HG03439 (cell line): ENCODE measurements around the gene ACBD6.

Source experiments
- ATAC-seq: cut with Tn5 transposase; IDR thresholded peaks from one replicate; pipeline ENCODE4 v1.9.1; 2021; ENCODE audit warnings: mild to moderate bottlenecking, moderate library complexity; ENCODE audit not compliant: unreplicated experiment

Gene ACBD6

GRCh38 chr1:180311011-180311730 lies 191.2 kb downstream of the ACBD6 start:
- no peak for ATAC-seq

- no peak for ATAC-seq
Measured at GRCh38 chr1:180310095-180310494, 192.3 kb downstream of the ACBD6 start.

- ATAC-seq, result no peak
Measured at GRCh38 chr1:180309338-180309737, 193.0 kb downstream of the ACBD6 start.

GRCh38 chr1:180301135-180301742 lies 201.1 kb downstream of the ACBD6 start:
- ATAC-seq, result no peak

GRCh38 chr1:180299479-180300221 lies 202.7 kb downstream of the ACBD6 start:
- no peak for ATAC-seq

GRCh38 chr1:180295999-180296398 lies 206.4 kb downstream of the ACBD6 start:
- ATAC-seq, result no peak

DNA sequence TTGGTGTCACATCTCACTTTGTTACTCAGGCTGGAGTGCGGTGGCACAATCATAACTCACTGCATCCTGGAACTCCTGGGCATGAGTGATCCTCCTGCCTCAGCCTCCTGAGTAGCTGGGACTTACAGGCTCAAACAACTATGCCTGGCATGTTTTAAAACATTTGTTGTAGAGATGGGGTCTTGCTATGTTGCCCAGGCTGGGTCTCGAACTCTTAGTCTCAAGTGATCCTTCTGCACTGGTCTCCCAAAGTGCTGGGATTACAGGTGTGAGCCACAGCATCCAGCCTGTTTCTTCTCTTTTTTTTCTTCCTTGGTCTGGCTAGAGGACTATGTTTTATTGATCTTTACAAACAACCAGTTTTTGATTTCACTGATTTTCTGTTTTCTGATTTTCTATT lies 207.7 kb downstream of the ACBD6 start:
- ATAC-seq, result no peak

- no peak for ATAC-seq
Measured at GRCh38 chr1:180291004-180291403, 211.4 kb downstream of the ACBD6 start.

DNA sequence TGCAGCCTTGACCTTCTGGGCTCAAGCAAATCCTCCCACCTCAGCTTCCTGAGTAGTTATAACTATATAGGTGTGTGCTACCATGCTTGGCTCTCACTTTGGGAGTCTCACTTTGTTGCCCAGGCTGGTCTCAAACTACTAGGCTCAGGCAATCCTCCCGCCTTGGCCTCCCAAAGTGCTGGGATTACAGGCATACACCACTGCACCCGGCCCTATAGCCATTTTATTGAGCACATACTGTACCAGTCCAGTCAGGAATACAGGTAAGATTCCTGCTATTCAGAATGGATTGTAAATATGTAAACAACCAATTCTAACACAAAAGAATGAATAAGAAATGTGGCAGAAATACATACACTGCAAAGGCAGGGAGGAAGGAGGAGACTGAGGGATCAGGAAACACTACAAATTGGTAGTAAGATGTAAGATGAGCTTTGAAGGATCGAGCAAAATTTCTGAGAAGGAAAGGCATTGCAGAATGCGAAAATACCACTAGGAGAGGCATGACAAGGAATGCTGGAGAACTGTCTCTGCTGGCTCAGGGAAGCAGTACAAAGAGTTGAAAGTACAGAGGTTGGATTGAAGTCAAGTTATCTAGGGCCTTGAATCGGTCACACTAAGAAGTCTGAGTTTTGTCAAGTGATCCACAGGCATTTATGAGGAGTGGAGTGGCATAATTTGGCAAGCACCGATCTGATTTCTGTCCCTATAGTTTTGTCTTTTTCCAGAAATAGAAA lies 211.9 kb downstream of the ACBD6 start:
- no peak for ATAC-seq

DNA sequence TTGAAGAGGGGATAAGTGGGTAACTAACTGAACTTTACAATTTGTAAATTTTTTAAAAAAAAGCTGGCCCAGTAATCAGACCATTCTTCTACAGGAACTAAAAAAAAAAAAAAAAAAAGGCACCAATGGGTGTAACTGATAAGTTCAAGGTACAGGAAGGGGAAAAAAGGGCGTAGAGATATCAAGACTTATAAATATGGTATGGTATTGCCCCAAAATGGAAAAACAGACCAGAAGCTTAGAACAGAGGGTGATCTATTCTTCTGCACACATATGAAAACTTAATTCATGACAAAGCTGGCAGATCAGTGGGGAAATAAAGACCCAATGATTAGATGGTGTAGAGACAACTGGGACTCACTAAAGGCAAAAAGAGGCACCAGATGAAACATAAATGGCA lies 213.4 kb downstream of the ACBD6 start:
- ATAC-seq, result no peak

DNA sequence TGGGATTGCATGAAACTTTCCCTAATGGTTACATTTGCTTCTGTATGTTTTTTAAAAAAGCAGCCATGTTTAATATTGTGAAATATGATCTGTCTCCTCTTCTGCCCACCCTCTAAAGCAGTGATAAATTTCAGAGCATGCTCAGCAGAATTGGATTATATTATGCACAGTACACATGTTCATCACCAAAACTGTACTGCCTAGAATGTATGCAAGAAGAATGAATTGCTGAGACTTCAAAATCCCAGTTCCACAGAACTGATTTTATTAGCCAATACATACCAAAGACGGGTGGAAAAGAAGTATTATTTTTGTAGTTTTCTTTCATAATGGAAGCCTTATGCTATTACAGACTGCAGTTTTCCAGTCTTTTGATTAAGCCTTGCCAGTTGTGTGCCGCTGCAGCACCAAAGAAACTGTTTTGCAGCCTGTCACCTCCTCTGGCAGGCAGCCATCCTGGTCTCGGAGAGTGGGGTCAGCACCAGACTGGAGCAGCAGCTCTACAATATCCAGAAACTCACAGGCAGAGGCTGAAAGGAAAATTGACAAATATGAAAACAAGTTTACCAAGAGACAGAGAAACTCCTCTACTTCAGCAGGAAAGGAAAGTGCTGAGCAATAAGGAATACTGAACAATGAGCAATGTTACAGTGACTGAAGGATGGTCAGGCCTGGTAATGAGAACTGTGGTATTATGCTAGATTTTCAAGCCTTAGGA lies 214.2 kb downstream of the ACBD6 start:
- ATAC-seq, result no peak

DNA sequence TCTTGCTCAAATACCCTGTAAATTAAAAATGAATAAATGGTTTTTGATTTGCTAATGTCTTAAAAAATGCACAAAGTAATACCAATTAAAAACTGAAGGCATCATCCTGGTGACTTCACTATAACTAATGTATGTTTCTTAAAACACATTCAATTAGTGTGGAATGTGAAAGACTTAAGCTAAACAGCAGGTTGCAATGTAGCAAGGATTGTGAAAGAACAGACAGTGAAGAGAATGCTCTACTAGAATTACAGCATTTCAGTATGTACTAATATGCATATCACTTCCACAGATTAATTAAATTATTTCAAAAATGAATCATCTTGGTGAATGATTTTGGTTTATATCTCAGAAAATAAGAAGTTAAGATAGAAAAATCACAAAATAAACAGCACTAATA lies 216.0 kb downstream of the ACBD6 start:
- no peak for ATAC-seq

DNA sequence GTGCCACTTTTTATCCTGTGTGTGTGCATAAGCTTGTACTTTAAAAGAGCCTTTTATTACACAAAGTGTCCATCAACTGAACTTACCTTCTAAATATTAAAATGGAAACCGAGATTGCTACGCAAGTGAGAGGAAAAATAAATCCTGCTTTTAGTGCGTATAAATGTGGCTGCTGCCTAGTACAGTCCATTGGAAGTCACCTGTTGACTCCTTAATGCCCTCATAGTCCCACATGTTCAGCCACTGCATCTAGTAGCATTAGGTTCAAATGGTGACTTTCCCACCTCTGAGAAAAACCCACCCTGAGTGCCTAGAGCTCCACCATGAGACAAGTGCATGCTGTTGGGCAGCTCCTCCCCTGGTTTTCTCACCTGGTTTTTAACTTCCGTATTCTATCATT lies 219.3 kb downstream of the ACBD6 start:
- ATAC-seq, result no peak

DNA sequence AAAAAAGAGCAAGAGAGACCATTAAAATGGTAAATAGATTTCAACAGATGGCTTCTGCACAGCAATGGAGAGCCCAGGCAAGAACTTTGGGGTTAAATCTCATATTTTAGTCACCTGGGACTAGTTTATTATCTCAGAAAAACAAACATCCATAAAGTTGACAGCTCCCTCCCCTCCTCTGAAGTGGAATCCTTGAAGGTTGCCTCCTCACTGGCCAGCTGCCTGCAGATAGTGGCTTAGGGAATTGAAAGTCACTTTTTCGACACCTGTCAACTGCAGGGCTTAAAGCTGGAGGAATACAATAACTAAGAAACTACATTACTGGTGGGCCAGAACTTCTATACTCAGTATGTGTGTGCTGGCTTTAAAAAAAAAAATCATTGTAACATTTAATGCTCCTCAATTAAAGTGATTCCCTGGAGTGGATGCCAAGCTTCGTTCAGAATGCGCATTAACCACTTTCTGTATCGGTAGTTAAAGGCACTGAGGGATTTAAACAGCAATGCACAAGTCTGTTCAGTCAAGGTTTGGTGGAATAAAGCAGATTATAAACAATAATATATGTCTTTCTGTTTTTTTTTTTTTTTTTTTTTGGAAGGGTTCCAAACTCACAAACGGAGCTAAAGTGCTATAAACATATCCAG lies 219.9 kb downstream of the ACBD6 start:
- no peak for ATAC-seq

DNA sequence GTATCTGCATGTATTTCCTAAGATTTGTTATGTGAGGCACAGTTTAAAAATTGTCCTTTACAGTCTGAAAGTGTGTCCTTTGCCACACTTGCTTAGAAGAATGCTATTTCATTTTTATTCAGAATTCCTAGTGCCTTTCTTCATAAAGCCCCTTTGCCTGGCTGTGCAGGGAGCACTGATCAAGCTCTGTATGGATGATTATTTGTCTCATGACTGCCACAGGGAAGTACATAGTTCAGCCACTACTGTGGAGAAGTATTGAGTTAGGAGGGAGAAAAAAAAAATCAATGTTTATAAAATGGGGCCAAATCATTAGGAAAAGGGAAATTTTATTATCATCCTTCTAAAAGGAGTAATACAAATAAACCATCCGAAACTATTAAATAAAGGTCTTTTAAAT lies 220.9 kb downstream of the ACBD6 start:
- ATAC-seq, result no peak

- ATAC-seq, result no peak
Measured at GRCh38 chr1:180280617-180281016, 221.8 kb downstream of the ACBD6 start.

- no peak for ATAC-seq
Measured at GRCh38 chr1:180279651-180280050, 222.7 kb downstream of the ACBD6 start.

- no peak for ATAC-seq
Measured at GRCh38 chr1:180278596-180279395, 223.6 kb downstream of the ACBD6 start.

DNA sequence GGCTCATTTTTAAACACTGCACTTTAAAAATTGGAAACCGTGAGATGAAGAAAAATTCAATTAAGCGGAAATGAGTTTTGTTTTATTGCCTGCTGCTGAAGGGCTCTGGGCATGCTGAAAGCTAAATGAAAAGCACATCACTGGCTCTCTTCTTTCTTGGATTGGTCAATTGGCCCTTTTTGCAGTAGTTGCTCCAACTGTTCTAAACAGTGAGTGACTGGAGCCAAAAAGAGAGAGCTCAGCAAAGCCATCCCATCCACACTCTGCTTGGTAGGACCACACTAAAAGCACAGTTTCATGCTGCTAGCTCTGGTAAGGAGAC lies 224.2 kb downstream of the ACBD6 start:
- ATAC-seq, result no peak
